Hepatocyte (in vitro differentiated cells): ENCODE data around the gene PGM2L1.

Source experiments
- EZH2 ChIP-seq: fragments of 200-600 bp; sonication (generic); IDR thresholded peaks from 2 replicates; pipeline ENCODE4 v1.6.1; 2016; ENCODE audit warnings: antibody characterized with exemption, mild to moderate bottlenecking, borderline replicate concordance
- TF ChIP-seq, protein P1 (sequence below): fragments of 200-600 bp; sonication (generic); IDR thresholded peaks from 2 replicates; pipeline ENCODE4 v1.5.1; 2016; ENCODE audit warnings: antibody characterized with exemption, mild to moderate bottlenecking; ENCODE audit not compliant: poor library complexity

DNA sequence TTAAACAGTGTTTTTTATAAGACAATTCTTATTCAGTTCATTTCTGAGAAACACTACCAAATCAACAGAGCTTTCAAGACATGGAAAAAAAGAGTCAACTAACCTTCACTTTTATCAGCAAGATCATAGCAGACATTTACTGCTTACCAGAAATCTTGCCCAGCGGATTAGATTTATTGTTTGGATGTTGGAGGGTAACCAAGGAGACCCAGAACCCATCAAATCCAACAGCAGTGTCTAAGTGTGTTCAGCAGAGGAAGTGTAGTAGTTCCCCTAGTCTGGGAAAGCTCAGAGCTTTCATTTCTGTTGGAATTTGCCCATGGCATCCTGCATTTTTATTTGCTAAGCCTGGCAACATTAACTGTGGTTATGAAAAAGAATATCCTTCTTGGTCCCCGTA lies 2.4 kb upstream of the PGM2L1 start:
- TF ChIP-seq, protein P1, sequence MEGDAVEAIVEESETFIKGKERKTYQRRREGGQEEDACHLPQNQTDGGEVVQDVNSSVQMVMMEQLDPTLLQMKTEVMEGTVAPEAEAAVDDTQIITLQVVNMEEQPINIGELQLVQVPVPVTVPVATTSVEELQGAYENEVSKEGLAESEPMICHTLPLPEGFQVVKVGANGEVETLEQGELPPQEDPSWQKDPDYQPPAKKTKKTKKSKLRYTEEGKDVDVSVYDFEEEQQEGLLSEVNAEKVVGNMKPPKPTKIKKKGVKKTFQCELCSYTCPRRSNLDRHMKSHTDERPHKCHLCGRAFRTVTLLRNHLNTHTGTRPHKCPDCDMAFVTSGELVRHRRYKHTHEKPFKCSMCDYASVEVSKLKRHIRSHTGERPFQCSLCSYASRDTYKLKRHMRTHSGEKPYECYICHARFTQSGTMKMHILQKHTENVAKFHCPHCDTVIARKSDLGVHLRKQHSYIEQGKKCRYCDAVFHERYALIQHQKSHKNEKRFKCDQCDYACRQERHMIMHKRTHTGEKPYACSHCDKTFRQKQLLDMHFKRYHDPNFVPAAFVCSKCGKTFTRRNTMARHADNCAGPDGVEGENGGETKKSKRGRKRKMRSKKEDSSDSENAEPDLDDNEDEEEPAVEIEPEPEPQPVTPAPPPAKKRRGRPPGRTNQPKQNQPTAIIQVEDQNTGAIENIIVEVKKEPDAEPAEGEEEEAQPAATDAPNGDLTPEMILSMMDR = no peak
- TF ChIP-seq EZH2 = no peak
